Chondrocyte (in vitro differentiated cells): ENCODE measurements around the gene ZNF805. TPM values are rescaled to one million over a fixed set of nuclear protein-coding genes. Genes with fewer than 3 reads are reported as not detected.
"Not testable (repeated sequence)": the region's sequence is repeated elsewhere in the genome, so short reads cannot be mapped to it uniquely, and the experiment has no call there.

Experiments used
- DNase-seq: peaks from one replicate; pipeline ENCODE4 v3.0.0; 2021; ENCODE audit warnings: mixed read lengths, low spot score
- H3K27ac Mint-ChIP-seq: one replicate; pipeline ENCODE4 v1.8.0; 2021; ENCODE audit warnings: mild to moderate bottlenecking, moderate library complexity, mixed read lengths; ENCODE audit not compliant: unreplicated experiment
- H3K27me3 Mint-ChIP-seq: 2 replicates; pipeline ENCODE4 v1.8.0; 2021; ENCODE audit warnings: low read depth, mixed read lengths
- H3K36me3 Mint-ChIP-seq: 2 replicates; pipeline ENCODE4 v1.8.0; 2021; ENCODE audit warnings: low read depth, mixed read lengths
- H3K4me1 Mint-ChIP-seq: 2 replicates; pipeline ENCODE4 v1.8.0; 2021; ENCODE audit warnings: low read depth, mild to moderate bottlenecking, mixed read lengths
- H3K4me3 Mint-ChIP-seq: one replicate; pipeline ENCODE4 v1.8.0; 2021; ENCODE audit warnings: mild to moderate bottlenecking, moderate library complexity, mixed read lengths; ENCODE audit not compliant: unreplicated experiment
- H3K9me3 Mint-ChIP-seq: 2 replicates; pipeline ENCODE4 v1.8.0; 2021; ENCODE audit warnings: low read depth, mixed read lengths
- long read RNA-seq: library from polyadenylated mRNA; stranded (forward); transcript quantifications from one replicate; pipeline ENCODE4 v2.0.0, GENCODE V29; 2021
- total RNA-seq: library from RNA; stranded (reverse); gene quantifications from 3 replicates; pipeline ENCODE4 v1.2.1, GENCODE V29; 2021
- TF ChIP-seq, protein P1 (sequence below): fragments of 200-600 bp; sonication (generic); IDR thresholded peaks from 2 replicates; pipeline ENCODE4 v1.5.0; 2021; ENCODE audit warnings: antibody characterized with exemption, mild to moderate bottlenecking, moderate library complexity

ZNF805 gene
- total RNA-seq = 24.3 to 25.5 TPM (median 25.1 TPM) in 3 replicates
- long read RNA-seq, transcript ZNF805-202 (4 exons, 1,884 nt) = major isoform, 6 of 9 reads
- long read RNA-seq, partial matches to known transcripts = 0 of 9 reads
- long read RNA-seq, other reads (novel, unspliced or antisense) = 1 of 9 reads

DNA sequence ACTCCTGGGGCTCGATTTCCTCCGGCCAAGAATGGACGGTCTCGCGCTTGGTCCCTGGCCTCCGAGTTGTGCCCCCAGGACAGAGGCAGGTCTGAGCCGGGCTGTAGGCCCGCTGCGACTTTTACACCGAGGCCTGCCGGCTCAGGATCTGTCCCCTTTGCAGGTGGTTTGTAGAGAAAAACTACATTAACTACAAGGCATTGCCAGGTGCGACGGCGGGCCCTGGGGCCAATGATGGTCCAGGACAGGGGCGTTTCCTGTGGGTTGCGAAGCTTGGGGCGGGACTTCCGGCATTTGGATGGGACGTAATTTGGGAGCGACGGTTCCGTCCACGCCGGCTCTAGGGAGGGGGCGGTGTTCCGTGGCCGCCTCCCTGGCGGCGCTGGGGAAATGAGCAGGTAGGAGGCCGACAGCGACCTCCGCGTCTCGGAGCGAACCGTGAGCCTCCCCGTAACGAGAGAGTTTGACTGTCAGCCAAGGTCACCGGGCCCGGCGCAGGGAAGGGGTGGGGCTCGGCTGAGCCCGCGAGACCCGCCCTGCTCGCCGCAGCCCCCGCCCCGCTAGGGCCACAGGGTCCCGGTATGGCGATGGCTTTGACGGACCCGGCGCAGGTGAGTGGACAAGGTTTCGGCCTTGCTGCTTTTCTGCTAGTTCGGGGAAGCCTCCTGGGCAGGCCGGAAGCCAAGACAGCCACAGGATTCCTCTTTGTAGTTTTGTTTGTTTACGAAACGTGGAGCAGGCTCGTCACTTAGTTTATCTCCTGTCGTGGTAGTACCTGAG lies at the start of gene ZNF805:
Gene ZNF805, plus strand, starts transcription at position 322 of the 780 bp plus-strand sequence. Its CDS starts 260 bp downstream, at position 582.
- Mint-ChIP-seq H3K4me3 (peak within 1 kb of the TSS; percentile 87), H3K36me3 (peaks cover 10% of the 10 kb centered on the region), H3K4me1 (peaks cover 32% of the 10 kb centered on the region), H3K27me3 (no peaks in the 10 kb centered on the region), H3K27ac (peak within 1 kb of the TSS; percentile 96), H3K9me3 (no peaks in the 10 kb centered on the region)
- TF ChIP-seq, protein P1, sequence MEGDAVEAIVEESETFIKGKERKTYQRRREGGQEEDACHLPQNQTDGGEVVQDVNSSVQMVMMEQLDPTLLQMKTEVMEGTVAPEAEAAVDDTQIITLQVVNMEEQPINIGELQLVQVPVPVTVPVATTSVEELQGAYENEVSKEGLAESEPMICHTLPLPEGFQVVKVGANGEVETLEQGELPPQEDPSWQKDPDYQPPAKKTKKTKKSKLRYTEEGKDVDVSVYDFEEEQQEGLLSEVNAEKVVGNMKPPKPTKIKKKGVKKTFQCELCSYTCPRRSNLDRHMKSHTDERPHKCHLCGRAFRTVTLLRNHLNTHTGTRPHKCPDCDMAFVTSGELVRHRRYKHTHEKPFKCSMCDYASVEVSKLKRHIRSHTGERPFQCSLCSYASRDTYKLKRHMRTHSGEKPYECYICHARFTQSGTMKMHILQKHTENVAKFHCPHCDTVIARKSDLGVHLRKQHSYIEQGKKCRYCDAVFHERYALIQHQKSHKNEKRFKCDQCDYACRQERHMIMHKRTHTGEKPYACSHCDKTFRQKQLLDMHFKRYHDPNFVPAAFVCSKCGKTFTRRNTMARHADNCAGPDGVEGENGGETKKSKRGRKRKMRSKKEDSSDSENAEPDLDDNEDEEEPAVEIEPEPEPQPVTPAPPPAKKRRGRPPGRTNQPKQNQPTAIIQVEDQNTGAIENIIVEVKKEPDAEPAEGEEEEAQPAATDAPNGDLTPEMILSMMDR = peak; percentile 46
- DNase-seq = peak; percentile 98

DNA sequence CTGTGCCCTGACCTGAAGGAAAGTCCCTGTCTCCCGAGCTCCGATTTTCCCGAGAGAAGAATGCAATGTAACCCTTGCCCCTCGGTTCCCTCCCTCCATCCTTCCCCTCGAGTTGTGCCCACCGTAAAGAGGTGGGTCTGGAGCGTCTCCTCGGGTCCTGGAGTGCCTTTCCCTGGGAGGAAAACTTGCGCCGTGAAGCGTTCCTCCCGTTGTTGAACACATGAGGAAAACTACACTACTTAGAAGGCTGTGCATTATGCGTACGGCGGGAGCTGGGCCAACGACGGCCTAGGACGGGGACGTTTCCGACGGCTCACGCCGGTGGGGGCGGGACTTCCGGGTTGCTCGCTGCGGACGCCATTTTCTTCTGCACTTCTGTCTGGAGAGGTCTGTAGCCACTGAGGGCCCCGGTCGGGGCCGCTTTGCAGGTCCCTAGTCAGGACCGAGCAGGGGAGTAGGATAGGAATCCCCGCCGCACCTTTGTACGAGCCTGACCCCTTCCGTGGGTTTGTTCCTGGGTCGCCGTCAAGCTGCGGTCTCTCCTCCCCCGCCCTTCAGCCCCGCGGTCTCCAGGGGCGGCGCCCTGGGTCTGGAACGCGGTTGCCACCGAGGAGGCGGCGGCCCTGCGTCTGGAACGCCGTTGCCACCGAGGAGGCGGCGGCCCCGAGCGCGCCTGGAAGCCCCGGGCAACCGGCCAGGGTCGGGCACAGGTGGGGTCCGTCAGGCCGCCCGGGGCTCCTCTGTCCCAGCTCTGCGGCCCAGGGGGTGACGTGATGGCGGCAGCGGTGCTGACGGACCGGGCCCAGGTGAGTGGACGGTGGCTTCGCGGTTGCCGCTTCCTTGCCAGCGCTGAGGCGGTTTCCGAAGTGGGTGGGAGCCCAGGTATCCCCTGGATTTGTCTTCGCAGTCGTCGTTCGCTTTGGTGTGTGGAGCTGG lies 49.0 kb upstream of the ZNF805 start, which contains the start of gene ZNF264:
Gene ZNF264, plus strand, starts transcription at position 360 of the 936 bp plus-strand sequence. Its CDS starts 414 bp downstream, at position 774.
- peak within 1 kb of the TSS; percentile 95 for H3K27ac Mint-ChIP-seq
- H3K9me3 Mint-ChIP-seq = peaks cover 19% of the 10 kb centered on the region
- peak within 1 kb of the TSS; percentile 93 for H3K4me3 Mint-ChIP-seq
- peaks cover 31% of the 10 kb centered on the region for H3K4me1 Mint-ChIP-seq
- peak; percentile 96 for DNase-seq
- peaks cover 32% of the 10 kb centered on the region for H3K36me3 Mint-ChIP-seq
- TF ChIP-seq, protein P1 = peak; percentile 58
- peaks cover 5% of the 10 kb centered on the region for H3K27me3 Mint-ChIP-seq

DNA sequence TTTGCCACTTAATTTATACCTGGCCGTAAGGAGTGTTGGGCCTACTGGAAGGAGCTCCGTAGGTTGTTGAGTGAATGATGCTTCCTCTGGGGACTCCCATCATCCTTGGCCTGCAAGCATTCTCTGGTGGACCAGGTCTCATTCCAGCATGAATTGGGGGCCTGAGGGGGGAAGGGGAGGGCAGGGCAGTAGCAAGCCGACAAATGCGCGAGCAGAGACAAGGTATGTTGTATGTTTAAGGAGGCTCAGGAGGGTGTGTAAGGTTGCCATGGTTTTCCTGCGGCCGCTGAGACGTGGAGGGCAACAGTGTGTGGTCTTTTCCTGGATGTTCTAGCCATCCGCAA lies 48.4 kb upstream of the ZNF805 start:
- peaks cover 38% of the 10 kb centered on the region for H3K36me3 Mint-ChIP-seq
- peaks cover 5% of the 10 kb centered on the region for H3K27me3 Mint-ChIP-seq
- H3K4me1 Mint-ChIP-seq = peaks cover 31% of the 10 kb centered on the region
- DNase-seq = no peak
- TF ChIP-seq, protein P1 = no peak
- H3K4me3 Mint-ChIP-seq = peak overlapping the region; percentile 93
- H3K9me3 Mint-ChIP-seq = peaks cover 19% of the 10 kb centered on the region
- peak overlapping the region; percentile 71 for H3K27ac Mint-ChIP-seq

DNA sequence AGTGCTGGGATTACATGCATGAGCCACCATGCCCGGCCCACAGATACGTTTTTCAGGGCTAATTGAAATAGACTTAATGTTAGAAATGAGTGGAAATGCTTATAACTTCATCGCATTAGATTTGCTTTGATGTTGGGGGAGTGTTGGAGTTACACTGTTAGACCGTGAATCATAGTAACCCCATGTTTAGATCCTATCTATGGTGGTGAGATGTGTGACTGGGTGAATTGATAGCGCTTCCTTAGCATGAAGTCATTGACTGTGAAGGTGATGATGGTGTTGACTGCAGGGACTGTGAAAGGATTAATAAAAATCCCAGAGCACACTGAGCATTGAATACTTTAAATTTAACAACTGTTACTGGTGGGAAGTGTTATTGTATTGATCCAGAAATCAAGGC lies 47.4 kb upstream of the ZNF805 start:
- DNase-seq = no peak
- Mint-ChIP-seq H3K27ac (no peak overlapping the region), H3K36me3 (peaks cover 37% of the 10 kb centered on the region), H3K27me3 (no peaks in the 10 kb centered on the region), H3K4me1 (peaks cover 31% of the 10 kb centered on the region), H3K9me3 (peaks cover 14% of the 10 kb centered on the region), H3K4me3 (peak overlapping the region; percentile 93)
- TF ChIP-seq, protein P1 = no peak

DNA sequence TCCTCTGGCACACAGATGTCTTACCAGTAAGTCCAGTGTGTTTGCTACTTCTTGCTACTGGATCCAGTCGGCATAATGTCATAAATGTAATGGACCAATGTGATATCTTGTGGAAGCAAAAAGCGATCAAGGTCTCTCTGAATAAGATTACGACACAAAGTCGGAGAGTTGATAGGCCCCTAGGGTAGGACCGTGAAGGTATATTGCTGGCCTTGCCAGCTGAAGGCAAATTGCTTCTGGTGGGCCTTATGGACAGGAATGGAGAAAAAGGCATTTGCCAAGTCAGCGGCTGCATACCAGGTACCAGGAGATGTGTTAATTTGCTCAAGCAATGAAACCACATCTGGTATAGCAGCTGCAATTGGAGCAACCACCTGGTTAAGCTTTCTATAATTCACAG lies 42.6 kb upstream of the ZNF805 start:
- H3K27me3 Mint-ChIP-seq, H3K4me3 Mint-ChIP-seq, H3K9me3 Mint-ChIP-seq, H3K27ac Mint-ChIP-seq, DNase-seq: not testable (repeated sequence)
- H3K4me1 Mint-ChIP-seq = peaks cover 14% of the 10 kb centered on the region
- H3K36me3 Mint-ChIP-seq = peaks cover 38% of the 10 kb centered on the region
